ENCODE results near the gene GPR156.

The GPR156 gene

DNA sequence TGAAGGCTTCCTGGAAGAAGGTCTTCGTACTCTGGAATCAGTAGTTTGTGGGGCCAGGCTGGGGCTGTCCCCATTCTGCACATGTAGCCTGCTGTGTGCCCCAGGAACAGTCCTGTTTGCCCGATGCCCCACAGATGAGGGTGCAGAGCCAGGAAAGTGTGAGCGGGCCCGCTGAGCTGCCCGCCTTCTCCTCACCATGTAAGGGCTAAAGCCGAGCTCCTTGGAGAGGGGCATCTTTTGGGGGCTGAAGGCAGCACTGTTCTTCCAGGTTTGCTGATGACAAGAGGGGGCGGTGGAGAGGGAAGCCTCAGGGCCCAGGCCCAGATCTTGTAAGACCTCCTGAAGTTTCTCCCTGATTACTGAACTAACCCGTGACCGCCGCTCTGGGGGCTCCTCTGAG is 117.5 kb downstream of the GPR156 start:
- no peaks in the 10 kb centered on the region for H4K20me1 ChIP-seq (ENCODE audit: control insufficient read depth, insufficient read depth, low read depth, low read length)
- H3K4me2 ChIP-seq (ENCODE audit: low read length): no peak overlapping the region
- no peaks in the 10 kb centered on the region for H3K4me1 ChIP-seq (ENCODE audit: control insufficient read depth, low read length)
- H3K27me3 ChIP-seq (ENCODE audit: control insufficient read depth, low read length): peaks cover 3% of the 10 kb centered on the region
- no peaks in the 10 kb centered on the region for H3K79me2 ChIP-seq (ENCODE audit: control insufficient read depth, low read length)
- H3K9me2 ChIP-seq (replicated peaks; ENCODE audit: control insufficient read depth, low read length): no peaks in the 10 kb centered on the region
- H3K27ac ChIP-seq (ENCODE audit: low read depth, low read length): no peak overlapping the region
- no peak overlapping the region for H3K4me3 ChIP-seq (ENCODE audit: low read length)
- H3K36me3 ChIP-seq (ENCODE audit: control insufficient read depth, low read length): no peaks in the 10 kb centered on the region
- H3K9me3 ChIP-seq (ENCODE audit: control insufficient read depth, insufficient read depth, low read length): no peaks in the 10 kb centered on the region
- H3F3A ChIP-seq (ENCODE audit: control insufficient read depth, insufficient read depth): no peaks in the 10 kb centered on the region
- TF ChIP-seq EZH2phosphoT487 (IDR thresholded peaks at IDR 0.05; ENCODE audit: borderline replicate concordance, low read length) (no peak), CTCF (IDR thresholded peaks at IDR 0.05; ENCODE audit: low read depth, low read length, poor library complexity, severe bottlenecking) (no peak)

- Histone ChIP-seq H3K4me3 (ENCODE audit: low read length) (no peak overlapping the region), H3K36me3 (ENCODE audit: control insufficient read depth, low read length) (no peaks in the 10 kb centered on the region), H3K27me3 (ENCODE audit: control insufficient read depth, low read length) (peaks cover 6% of the 10 kb centered on the region), H3K79me2 (ENCODE audit: control insufficient read depth, low read length) (no peaks in the 10 kb centered on the region), H3K27ac (ENCODE audit: low read depth, low read length) (no peak overlapping the region), H4K20me1 (ENCODE audit: control insufficient read depth, insufficient read depth, low read depth, low read length) (no peaks in the 10 kb centered on the region), H3K4me2 (ENCODE audit: low read length) (no peak overlapping the region), H3F3A (ENCODE audit: control insufficient read depth, insufficient read depth) (no peaks in the 10 kb centered on the region), H3K4me1 (ENCODE audit: control insufficient read depth, low read length) (peaks cover 6% of the 10 kb centered on the region), H3K9me2 (replicated peaks; ENCODE audit: control insufficient read depth, low read length) (no peaks in the 10 kb centered on the region), H3K9me3 (ENCODE audit: control insufficient read depth, insufficient read depth, low read length) (no peaks in the 10 kb centered on the region)
- TF ChIP-seq EZH2phosphoT487 (IDR thresholded peaks at IDR 0.05; ENCODE audit: borderline replicate concordance, low read length) (no peak), CTCF (IDR thresholded peaks at IDR 0.05; ENCODE audit: low read depth, low read length, poor library complexity, severe bottlenecking) (no peak)
These were observed 121.2 kb downstream of the GPR156 start for GRCh38 chr3:120163816-120164215.

GRCh38 chr3:120163026-120163425 is 122.0 kb downstream of the GPR156 start:
- Histone ChIP-seq H3K9me2 (replicated peaks; ENCODE audit: control insufficient read depth, low read length) (no peaks in the 10 kb centered on the region), H3K4me2 (ENCODE audit: low read length) (no peak overlapping the region), H3F3A (ENCODE audit: control insufficient read depth, insufficient read depth) (no peaks in the 10 kb centered on the region), H3K79me2 (ENCODE audit: control insufficient read depth, low read length) (no peaks in the 10 kb centered on the region), H3K4me1 (ENCODE audit: control insufficient read depth, low read length) (peaks cover 6% of the 10 kb centered on the region), H3K4me3 (ENCODE audit: low read length) (no peak overlapping the region), H3K27ac (ENCODE audit: low read depth, low read length) (no peak overlapping the region), H3K36me3 (ENCODE audit: control insufficient read depth, low read length) (no peaks in the 10 kb centered on the region), H3K9me3 (ENCODE audit: control insufficient read depth, insufficient read depth, low read length) (no peaks in the 10 kb centered on the region), H4K20me1 (ENCODE audit: control insufficient read depth, insufficient read depth, low read depth, low read length) (no peaks in the 10 kb centered on the region), H3K27me3 (ENCODE audit: control insufficient read depth, low read length) (peaks cover 6% of the 10 kb centered on the region)
- TF ChIP-seq EZH2phosphoT487 (IDR thresholded peaks at IDR 0.05; ENCODE audit: borderline replicate concordance, low read length) (no peak), CTCF (IDR thresholded peaks at IDR 0.05; ENCODE audit: low read depth, low read length, poor library complexity, severe bottlenecking) (no peak)

DNA sequence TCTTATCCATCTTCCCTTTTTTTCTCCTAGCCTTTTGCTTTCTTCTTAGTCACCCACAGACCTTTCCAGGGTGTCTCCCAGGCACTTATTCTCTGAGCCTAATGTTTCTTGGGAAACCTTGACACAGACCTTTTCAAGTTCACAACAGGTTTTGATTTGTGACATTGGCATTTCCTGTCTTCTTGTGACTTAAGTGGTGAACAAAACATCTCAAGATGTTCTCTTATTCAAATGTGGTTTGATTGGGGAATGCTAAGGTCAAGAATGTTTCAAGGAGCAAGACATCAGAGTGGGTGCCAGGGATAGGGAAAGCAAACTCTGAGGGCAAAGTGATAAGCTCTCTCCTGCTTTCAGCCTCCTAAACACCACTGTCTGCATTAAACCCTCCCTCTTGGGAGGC is 122.6 kb downstream of the GPR156 start:
- no peak overlapping the region for H3K4me2 ChIP-seq (ENCODE audit: low read length)
- H3K4me3 ChIP-seq (ENCODE audit: low read length): no peak overlapping the region
- no peak overlapping the region for H3K27ac ChIP-seq (ENCODE audit: low read depth, low read length)
- H4K20me1 ChIP-seq (ENCODE audit: control insufficient read depth, insufficient read depth, low read depth, low read length): no peaks in the 10 kb centered on the region
- no peaks in the 10 kb centered on the region for H3K36me3 ChIP-seq (ENCODE audit: control insufficient read depth, low read length)
- H3K27me3 ChIP-seq (ENCODE audit: control insufficient read depth, low read length): peaks cover 6% of the 10 kb centered on the region
- no peaks in the 10 kb centered on the region for H3F3A ChIP-seq (ENCODE audit: control insufficient read depth, insufficient read depth)
- no peaks in the 10 kb centered on the region for H3K9me3 ChIP-seq (ENCODE audit: control insufficient read depth, insufficient read depth, low read length)
- no peak for TF ChIP-seq CTCF (IDR thresholded peaks at IDR 0.05; ENCODE audit: low read depth, low read length, poor library complexity, severe bottlenecking)
- no peak for TF ChIP-seq EZH2phosphoT487 (IDR thresholded peaks at IDR 0.05; ENCODE audit: borderline replicate concordance, low read length)
- H3K9me2 ChIP-seq (replicated peaks; ENCODE audit: control insufficient read depth, low read length): no peaks in the 10 kb centered on the region
- H3K79me2 ChIP-seq (ENCODE audit: control insufficient read depth, low read length): no peaks in the 10 kb centered on the region
- peaks cover 6% of the 10 kb centered on the region for H3K4me1 ChIP-seq (ENCODE audit: control insufficient read depth, low read length)
